Neural progenitor cell (in vitro differentiated cells): ENCODE results near the gene NCOA3.

Experiments used
- EZH2phosphoT487 ChIP-seq: fragments of 200-600 bp; sonication (generic); IDR thresholded peaks from 2 replicates; pipeline ENCODE4 v1.6.1; 2017; ENCODE audit warnings: antibody characterized with exemption
- TF ChIP-seq, protein P1 (sequence below): fragments of 200-600 bp; sonication (generic); IDR thresholded peaks from 2 replicates; pipeline ENCODE4 v1.5.1; 2017; ENCODE audit warnings: antibody characterized with exemption, mild to moderate bottlenecking

DNA sequence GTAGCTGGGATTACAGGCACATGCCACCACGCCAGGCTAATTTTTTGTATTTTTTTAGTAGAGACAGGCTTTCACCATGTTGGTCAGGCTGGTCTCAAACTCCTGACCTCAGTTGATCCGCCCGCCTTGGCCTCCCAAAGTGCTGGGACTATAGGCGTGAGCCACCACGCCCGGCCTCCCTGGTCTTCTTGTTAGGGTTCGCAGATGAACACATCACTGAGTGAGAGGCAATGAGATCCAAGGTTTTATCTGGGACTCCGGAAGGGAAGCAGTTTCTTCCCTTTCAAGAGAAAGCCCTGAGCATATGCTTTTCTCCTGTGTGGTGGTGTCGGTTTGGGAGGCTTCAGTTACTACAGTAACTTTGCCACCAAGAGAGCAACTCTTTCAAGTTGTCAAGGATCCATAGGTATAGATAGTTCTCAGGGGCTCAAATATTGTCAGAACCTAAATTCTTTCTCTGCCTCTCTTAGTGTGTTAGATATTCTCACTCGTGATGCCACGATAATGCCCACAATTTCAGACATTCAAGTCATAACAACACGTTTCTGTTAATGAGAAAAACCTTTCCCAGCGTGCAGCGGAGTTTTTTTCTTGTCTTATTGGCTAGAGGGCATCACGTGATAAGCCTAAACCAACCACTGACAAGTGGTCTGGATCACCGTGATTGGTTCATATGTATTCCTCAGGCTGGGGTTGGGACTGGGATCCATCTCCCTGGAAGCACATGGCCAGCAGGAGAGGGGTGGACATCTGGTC, 36.2 kb upstream of the NCOA3 start:
- TF ChIP-seq, protein P1, sequence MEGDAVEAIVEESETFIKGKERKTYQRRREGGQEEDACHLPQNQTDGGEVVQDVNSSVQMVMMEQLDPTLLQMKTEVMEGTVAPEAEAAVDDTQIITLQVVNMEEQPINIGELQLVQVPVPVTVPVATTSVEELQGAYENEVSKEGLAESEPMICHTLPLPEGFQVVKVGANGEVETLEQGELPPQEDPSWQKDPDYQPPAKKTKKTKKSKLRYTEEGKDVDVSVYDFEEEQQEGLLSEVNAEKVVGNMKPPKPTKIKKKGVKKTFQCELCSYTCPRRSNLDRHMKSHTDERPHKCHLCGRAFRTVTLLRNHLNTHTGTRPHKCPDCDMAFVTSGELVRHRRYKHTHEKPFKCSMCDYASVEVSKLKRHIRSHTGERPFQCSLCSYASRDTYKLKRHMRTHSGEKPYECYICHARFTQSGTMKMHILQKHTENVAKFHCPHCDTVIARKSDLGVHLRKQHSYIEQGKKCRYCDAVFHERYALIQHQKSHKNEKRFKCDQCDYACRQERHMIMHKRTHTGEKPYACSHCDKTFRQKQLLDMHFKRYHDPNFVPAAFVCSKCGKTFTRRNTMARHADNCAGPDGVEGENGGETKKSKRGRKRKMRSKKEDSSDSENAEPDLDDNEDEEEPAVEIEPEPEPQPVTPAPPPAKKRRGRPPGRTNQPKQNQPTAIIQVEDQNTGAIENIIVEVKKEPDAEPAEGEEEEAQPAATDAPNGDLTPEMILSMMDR = no peak
- no peak for TF ChIP-seq EZH2phosphoT487
